Spinal cord (tissue), 10 donors: ENCODE data around the gene RCCD1. TPM values are rescaled to one million over a fixed set of nuclear protein-coding genes. Genes with fewer than 3 reads are reported as not detected.
"Not testable (repeated sequence)": the region's sequence is repeated elsewhere in the genome, so short reads cannot be mapped to it uniquely, and the experiment has no call there.

Source experiments
- DNase-seq, 6 donors: peaks; one replicate each; pipeline versions ENCODE4 v3.0.0 to v3.0.0-alpha.2; 2013 to 2015; ENCODE audit warnings: low spot score in 6 of 6, low read depth in 4 of 6
- H3K27ac ChIP-seq: one replicate; pipeline ENCODE4 v1.5.1; 2013; ENCODE audit warnings: low read depth, low read length, control low read depth
- H3K27me3 ChIP-seq: one replicate; pipeline ENCODE4 v1.6.1; 2013; ENCODE audit warnings: low read length; ENCODE audit not compliant: control insufficient read depth, insufficient read depth
- H3K36me3 ChIP-seq: one replicate; pipeline ENCODE4 v1.6.1; 2013; ENCODE audit warnings: low read length; ENCODE audit not compliant: control insufficient read depth, insufficient read depth
- H3K4me1 ChIP-seq: one replicate; pipeline ENCODE4 v1.6.1; 2013; ENCODE audit warnings: low read length; ENCODE audit not compliant: control insufficient read depth, insufficient read depth
- H3K4me3 ChIP-seq: one replicate; pipeline ENCODE4 v1.5.1; 2013; ENCODE audit warnings: low read depth, low read length, control low read depth
- H3K9me3 ChIP-seq: one replicate; pipeline ENCODE4 v1.6.1; 2013; ENCODE audit warnings: low read length; ENCODE audit not compliant: control insufficient read depth, insufficient read depth
- WGBS: methylation state at CpG from one replicate; pipeline ENCODE4 v1.1.5; 2013; ENCODE audit warnings: missing lambda C conversion rate; ENCODE audit not compliant: insufficient coverage; 5-methylcytosine and 5-hydroxymethylcytosine counted together
- long read RNA-seq, 4 donors: transcript quantifications; one replicate each; lab custom pipeline, GENCODE V29; 2026
- polyA plus RNA-seq, 2 donors: library from polyadenylated mRNA; unstranded; fragments of 120-200 nt; gene quantifications; one replicate each; pipeline ENCODE4 v1.2.1, GENCODE V29; 2013; ENCODE audit not compliant: insufficient read length in 2 of 2
- total RNA-seq, 2 donors: library from RNA; depleted of rRNA in 1 of 2; stranded (reverse); fragments of 120-200 nt in 1 of 2; fragments of >200 nt in 1 of 2; gene quantifications; one replicate each; pipeline versions ENCODE4 v1.2.3 to v1.2.4, GENCODE V29; 2013 to 2014
- donor health status: healthy.

RCCD1 gene, protein sequence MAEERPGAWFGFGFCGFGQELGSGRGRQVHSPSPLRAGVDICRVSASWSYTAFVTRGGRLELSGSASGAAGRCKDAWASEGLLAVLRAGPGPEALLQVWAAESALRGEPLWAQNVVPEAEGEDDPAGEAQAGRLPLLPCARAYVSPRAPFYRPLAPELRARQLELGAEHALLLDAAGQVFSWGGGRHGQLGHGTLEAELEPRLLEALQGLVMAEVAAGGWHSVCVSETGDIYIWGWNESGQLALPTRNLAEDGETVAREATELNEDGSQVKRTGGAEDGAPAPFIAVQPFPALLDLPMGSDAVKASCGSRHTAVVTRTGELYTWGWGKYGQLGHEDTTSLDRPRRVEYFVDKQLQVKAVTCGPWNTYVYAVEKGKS
- 10 to 100 TPM; 16.9 to 18.0 TPM for total RNA-seq
- polyA plus RNA-seq, result 10 to 100 TPM; 25.6 to 30.5 TPM
- long read RNA-seq, donor 1, partial matches to known transcripts, result 11 of 11 reads
- long read RNA-seq, donor 1, other reads (novel, unspliced or antisense), result 0 of 11 reads
- long read RNA-seq, donor 2, result 0 reads
- long read RNA-seq, donor 3, partial matches to known transcripts, result 0 of 1 reads
- long read RNA-seq, donor 3, other reads (novel, unspliced or antisense), result 0 of 1 reads
- long read RNA-seq, donor 4, partial matches to known transcripts, result 65 of 83 reads
- long read RNA-seq, donor 4, other reads (novel, unspliced or antisense), result 18 of 83 reads

DNA sequence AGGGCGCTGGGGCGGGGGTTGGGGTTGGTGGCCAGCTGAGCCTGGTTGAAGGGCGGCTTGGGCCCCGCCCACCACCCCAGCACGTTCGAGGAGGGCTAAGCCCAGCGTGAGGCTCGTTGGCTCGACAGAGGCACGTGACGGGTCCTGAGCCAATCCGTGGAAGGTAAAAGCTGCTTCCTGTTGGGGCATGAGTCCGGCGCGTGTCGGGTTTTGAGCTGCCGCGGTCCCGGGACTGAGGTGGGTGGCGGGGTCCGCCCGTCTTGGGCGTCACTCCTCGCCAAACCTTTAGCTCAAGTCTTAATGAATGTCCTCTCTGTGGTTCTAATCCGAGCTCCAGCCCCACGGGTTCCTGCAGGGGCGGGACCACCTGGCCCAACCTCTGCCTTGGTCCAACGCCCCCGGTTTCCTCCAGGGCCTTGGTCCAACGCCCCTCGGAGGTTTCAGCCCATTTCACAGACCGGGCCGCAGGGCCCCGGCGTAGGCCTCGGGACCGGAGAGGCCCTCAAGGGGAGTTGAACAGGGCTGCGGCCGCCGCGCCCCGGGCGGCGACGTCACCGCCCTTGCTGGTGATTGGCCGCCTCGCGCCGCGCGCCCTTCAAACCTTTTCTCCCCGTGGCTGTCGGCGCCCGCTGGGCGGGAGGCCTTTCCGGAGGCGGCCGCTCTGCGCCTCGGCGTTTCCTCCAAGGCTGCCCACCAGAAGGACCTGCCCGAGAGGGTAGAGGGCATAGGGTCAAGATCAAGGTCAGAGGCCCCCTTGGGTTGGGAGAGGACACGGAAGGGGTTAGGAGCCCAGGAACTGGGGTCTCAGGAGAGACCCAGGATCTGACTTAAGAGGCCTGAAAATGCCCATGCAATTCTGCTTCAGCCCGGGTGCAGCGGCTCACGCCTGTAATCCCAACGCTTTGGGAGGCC is at the start of gene RCCD1:
Gene RCCD1, plus strand, starts transcription at position 173 of the 912 bp plus-strand sequence. CDS start 1,851 bp downstream, outside the sequence.
- H3K4me3 ChIP-seq, result peak within 1 kb of the TSS; percentile 93
- peaks cover 43% of the 10 kb centered on the region for H3K36me3 ChIP-seq
- DNase-seq, result peak in 4 of 6 donors; percentile 84 to 98 (median 92)
- no peaks in the 10 kb centered on the region for H3K27me3 ChIP-seq
- H3K27ac ChIP-seq, result peak within 1 kb of the TSS; percentile 78
- H3K4me1 ChIP-seq, result peaks cover 53% of the 10 kb centered on the region
- 2% methylated on average over 68 of the region's 69 CpGs for WGBS
- no peaks in the 10 kb centered on the region for H3K9me3 ChIP-seq

DNA sequence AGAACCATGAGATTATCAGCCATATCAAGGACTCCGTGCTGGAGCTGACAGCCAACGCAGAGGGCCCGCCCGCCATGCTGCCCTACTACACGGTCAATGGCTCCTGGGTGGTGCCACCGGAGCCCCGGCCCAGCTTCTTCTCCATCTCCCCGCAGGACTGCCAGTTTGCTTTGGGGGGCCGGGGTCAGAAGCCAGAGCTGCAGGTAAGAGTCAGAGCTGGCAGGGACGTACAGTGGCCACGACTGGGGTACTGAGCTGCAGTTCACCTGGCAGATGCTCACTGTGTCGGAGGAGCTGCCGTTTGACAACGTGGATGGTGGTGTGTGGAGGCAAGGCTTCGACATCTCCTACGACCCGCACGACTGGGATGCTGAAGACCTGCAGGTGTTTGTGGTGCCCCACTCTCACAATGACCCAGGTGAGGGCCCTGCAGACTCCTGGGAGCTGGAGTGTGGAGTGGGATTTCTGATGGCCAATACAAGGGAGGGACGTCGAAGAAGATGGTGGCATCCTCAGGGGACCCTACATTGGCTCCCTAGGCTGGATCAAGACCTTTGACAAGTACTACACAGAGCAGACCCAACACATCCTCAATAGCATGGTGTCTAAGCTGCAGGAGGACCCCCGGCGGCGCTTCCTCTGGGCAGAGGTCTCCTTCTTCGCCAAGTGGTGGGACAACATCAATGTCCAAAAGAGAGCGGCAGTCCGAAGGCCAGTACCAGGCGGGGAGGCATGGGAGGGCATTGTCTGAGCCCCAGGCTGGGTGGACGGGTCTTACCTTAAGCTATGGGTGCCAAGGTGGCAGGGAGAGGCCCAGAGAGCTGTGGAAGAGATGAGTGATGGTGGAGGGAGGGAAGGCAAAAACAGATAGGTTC is 49.1 kb upstream of the RCCD1 start:
- H3K27me3 ChIP-seq, result no peaks in the 10 kb centered on the region
- no peak overlapping the region for H3K4me3 ChIP-seq
- no peak for DNase-seq
- H3K9me3 ChIP-seq, result no peaks in the 10 kb centered on the region
- H3K4me1 ChIP-seq, result peaks cover 51% of the 10 kb centered on the region
- 97% methylated on average over 23 of the region's 28 CpGs for WGBS
- H3K36me3 ChIP-seq, result peaks cover 58% of the 10 kb centered on the region
- peak overlapping the region; percentile 67 for H3K27ac ChIP-seq

DNA sequence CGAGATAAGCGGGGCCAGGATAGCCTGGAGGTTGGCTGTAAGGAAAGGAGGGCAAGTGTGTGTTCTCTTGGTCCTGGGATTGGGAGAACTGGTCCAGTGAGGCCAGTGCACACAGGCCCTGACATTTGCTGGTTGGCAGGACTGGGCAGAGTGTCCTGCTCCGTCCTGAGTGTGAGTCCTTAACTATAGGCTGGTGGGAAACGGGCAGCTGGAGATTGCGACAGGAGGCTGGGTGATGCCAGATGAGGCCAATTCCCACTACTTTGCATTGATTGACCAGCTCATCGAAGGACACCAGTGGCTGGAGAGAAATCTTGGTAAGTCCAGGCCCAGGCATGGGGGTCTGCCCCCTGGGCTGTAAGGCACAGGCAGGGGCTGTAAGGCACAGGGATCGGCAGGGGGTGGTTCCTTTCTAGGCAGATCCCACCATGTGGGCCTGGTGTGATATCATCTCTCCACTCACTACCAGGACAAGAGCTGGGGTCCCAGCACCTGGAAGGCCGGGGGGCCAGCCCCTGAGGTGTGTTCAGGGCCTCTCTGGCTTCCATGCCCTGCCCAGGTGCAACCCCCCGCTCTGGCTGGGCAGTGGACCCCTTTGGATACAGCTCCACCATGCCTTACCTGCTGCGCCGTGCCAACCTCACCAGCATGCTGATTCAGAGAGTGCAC is 48.4 kb upstream of the RCCD1 start:
- 95% methylated on average over 11 of the region's 11 CpGs for WGBS
- DNase-seq, result no peak
- peaks cover 51% of the 10 kb centered on the region for H3K4me1 ChIP-seq
- no peak overlapping the region for H3K27ac ChIP-seq
- peaks cover 66% of the 10 kb centered on the region for H3K36me3 ChIP-seq
- H3K9me3 ChIP-seq, result no peaks in the 10 kb centered on the region
- no peaks in the 10 kb centered on the region for H3K27me3 ChIP-seq
- no peak overlapping the region for H3K4me3 ChIP-seq

DNA sequence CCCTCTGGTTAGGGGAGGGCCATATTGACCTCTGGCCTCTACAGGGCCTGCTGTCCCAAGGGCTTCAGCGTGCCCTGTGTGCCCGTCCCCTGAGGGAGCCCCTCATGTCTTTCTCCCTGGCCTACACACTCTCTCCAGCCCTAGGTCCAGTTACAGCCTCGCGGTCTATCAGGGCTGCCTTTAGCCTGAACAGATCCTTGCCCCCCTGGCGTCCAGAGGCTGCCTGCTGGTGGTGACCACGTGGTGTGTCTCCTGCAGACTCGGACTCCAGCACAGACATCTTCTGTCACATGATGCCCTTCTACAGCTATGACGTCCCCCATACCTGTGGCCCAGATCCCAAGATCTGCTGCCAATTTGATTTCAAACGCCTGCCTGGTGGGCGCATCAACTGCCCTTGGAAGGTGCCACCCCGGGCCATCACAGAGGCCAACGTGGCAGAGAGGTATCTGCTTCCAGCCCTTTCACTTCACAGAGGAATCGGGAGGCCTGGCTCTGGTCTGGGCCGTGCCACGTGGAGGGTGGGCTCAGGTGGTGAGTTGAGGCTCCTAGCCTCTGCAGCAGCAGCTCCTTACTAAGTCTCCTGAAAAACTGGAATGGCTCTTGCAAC is 47.5 kb upstream of the RCCD1 start:
- H3K36me3 ChIP-seq, result peaks cover 74% of the 10 kb centered on the region
- H3K4me1 ChIP-seq, result peaks cover 45% of the 10 kb centered on the region
- no peaks in the 10 kb centered on the region for H3K27me3 ChIP-seq
- DNase-seq, result no peak
- peak overlapping the region; percentile 83 for H3K27ac ChIP-seq
- H3K9me3 ChIP-seq, result no peaks in the 10 kb centered on the region
- 84% methylated on average over 11 of the region's 15 CpGs for WGBS
- no peak overlapping the region for H3K4me3 ChIP-seq

DNA sequence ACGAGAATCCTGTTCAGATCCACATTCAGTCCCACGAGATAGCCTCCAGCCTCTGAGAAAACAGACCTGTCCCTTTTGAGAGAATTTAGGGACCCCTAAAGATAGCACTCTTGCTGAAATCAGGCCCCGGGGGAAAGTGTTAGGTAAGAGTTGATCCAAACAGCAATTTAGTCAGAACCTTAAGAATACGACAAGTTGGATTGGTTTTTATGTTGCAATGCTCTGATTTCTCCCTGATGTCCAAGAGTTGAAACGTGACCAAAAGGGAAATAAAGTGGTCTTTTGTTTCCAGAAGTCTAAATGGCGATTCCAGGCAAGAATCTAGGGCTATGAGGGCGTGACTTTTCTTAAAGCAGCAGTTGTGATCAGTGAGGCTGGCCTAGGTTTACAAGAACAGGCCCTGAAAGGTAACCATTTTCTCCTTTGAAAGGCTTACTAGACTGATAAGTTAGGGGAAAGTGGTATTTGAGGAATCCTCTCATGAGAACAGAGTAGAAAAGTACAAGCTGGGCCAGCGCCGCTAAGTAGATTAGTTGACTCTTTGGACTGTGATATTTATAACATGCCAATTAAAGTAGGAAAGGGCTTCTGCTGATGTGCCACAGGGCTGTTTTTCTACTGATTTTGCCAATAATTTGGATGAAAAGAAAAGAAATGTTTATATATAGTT is 46.7 kb upstream of the RCCD1 start:
- Histone ChIP-seq H3K9me3 (no peaks in the 10 kb centered on the region), H3K27ac (peak overlapping the region; percentile 83), H3K4me3 (no peak overlapping the region), H3K36me3 (peaks cover 82% of the 10 kb centered on the region), H3K4me1 (peaks cover 43% of the 10 kb centered on the region), H3K27me3 (no peaks in the 10 kb centered on the region)
- DNase-seq, result no peak
- 84% methylated on average over 9 of the region's 9 CpGs for WGBS

DNA sequence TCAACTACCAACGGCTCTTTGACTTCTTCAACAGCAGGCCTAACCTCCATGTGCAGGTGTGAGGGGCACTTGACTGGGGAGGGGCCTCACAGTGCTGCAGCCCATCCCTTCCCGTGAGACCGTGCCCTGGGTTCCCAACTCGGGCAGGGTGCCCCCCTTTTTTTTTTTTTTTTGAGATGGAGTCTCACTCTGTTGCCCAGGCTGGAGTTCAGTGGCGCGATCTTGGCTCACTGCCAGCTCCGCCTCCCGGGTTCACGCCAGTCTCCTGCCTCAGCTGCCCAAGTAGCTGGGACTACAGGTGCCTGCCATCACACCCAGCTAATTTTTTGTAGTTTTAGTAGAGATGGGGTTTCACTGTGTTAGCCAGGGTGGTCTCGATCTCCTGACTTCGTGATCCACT is 45.2 kb upstream of the RCCD1 start:
- H3K27ac ChIP-seq, H3K27me3 ChIP-seq, DNase-seq, H3K4me3 ChIP-seq, H3K9me3 ChIP-seq: not testable (repeated sequence)
- H3K36me3 ChIP-seq, result peaks cover 96% of the 10 kb centered on the region
- H3K4me1 ChIP-seq, result peaks cover 31% of the 10 kb centered on the region
- WGBS, result 79% methylated on average over 8 of the region's 11 CpGs

DNA sequence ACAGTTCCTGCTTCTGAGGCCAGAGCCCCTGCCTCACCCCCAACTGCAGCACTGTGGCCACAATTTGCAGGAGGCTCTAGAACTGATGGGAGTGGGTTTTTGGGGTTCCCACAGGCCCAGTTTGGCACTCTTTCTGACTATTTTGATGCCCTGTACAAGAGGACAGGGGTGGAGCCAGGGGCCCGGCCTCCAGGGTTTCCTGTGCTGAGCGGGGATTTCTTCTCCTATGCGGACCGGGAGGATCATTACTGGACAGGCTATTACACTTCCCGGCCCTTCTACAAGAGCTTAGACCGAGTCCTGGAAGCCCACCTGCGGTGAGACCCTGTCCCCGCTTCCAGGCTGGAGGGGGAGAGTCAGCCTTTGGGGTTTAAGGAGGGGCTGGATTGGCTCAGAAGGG is 44.7 kb upstream of the RCCD1 start:
- no peak overlapping the region for H3K27ac ChIP-seq
- H3K4me1 ChIP-seq, result peaks cover 25% of the 10 kb centered on the region
- peaks cover 96% of the 10 kb centered on the region for H3K36me3 ChIP-seq
- WGBS, result 90% methylated on average over 8 of the region's 8 CpGs
- no peak overlapping the region for H3K4me3 ChIP-seq
- H3K9me3 ChIP-seq, result no peaks in the 10 kb centered on the region
- no peak for DNase-seq
- no peaks in the 10 kb centered on the region for H3K27me3 ChIP-seq
